Transverse colon (tissue), 4 donors: Measurements from ENCODE around the gene SLC18B1. TPM values are rescaled to one million over a fixed set of nuclear protein-coding genes. Genes with fewer than 3 reads are reported as not detected.
A peak's percentile ranks its signal among the peaks of the same experiment; 100 is the strongest.

Experiments
- DNase-seq: peaks from one replicate; pipeline ENCODE4 v3.0.0-alpha.2; 2019
- H3K27ac ChIP-seq, 4 donors: fragments of 200-600 bp; sonication (generic); 2 replicates each; pipeline ENCODE4 v1.5.1; 2016 to 2018; ENCODE audit warnings: inconsistent platforms in 4 of 4
- H3K27me3 ChIP-seq: fragments of 200-600 bp; sonication (generic); 2 replicates; pipeline ENCODE4 v1.5.1; 2017; ENCODE audit warnings: inconsistent platforms
- H3K36me3 ChIP-seq, 4 donors: fragments of 200-600 bp; sonication (generic); 2 replicates each; pipeline ENCODE4 v1.5.1; 2017 to 2019; ENCODE audit warnings: inconsistent platforms in 4 of 4
- H3K4me1 ChIP-seq, 4 donors: fragments of 200-600 bp; sonication (generic); 2 replicates each; pipeline ENCODE4 v1.5.1; 2017 to 2020; ENCODE audit warnings: inconsistent platforms in 4 of 4
- H3K4me3 ChIP-seq, 4 donors: fragments of 200-600 bp; sonication (generic); 1 replicate in 1 of 4; 2 replicates in 3 of 4; pipeline versions ENCODE4 v1.5.1 to v1.6.1; 2017 to 2019; ENCODE audit warnings: inconsistent platforms in 4 of 4
- H3K9me3 ChIP-seq, 2 donors: fragments of 200-600 bp; sonication (generic); 2 replicates each; pipeline ENCODE4 v1.5.1; 2017 to 2019; ENCODE audit warnings: inconsistent platforms in 2 of 2
- EP300 ChIP-seq: sonication (generic); formaldehyde crosslinking; IDR thresholded peaks from one replicate; pipeline ENCODE4 v1.6.1; 2017; ENCODE audit warnings: antibody characterized with exemption, low read depth
- POLR2A ChIP-seq: fragments of 450-650 bp; IDR thresholded peaks from one replicate; pipeline ENCODE4 v1.6.1; 2016; ENCODE audit warnings: antibody characterized with exemption, mild to moderate bottlenecking, moderate library complexity
- POLR2AphosphoS5 ChIP-seq, 3 donors: sonication (generic); formaldehyde crosslinking; IDR thresholded peaks; one replicate each; pipeline ENCODE4 v1.6.1; 2016; ENCODE audit warnings: antibody characterized with exemption in 3 of 3
- WGBS, 2 donors: methylation state at CpG; one replicate each; pipeline ENCODE4 v1.1.5; 2018; ENCODE audit warnings: low coverage in 1 of 2; 5-methylcytosine and 5-hydroxymethylcytosine counted together
- in situ Hi-C, 4 donors: fragments of 200-750 bp; cut with MboI; loops; one replicate each; pipeline versions ENCODE4 v1.15.0 to v1.15.1; 2017; ENCODE audit warnings: low sequenced_read_pairs in 3 of 4, low pct_ligation_motif_present in 1 of 4, low pct_unique_long_range_greater_than_20kb in 1 of 4
- intact Hi-C: fragments of 100-400 bp; cut with DNase I; formaldehyde crosslinking; loops from one replicate; pipeline ENCODE4 v1.15.1; 2023; ENCODE audit warnings: low total_unique reads
- total RNA-seq, 4 donors: library from RNA; depleted of rRNA; stranded (reverse); fragments of >200 nt; gene quantifications; one replicate each; pipeline ENCODE4 v1.1.0, GENCODE V29; 2016
- TF ChIP-seq, protein P1 (sequence below), 5 experiments: fragments of 200-600 bp in 3 of 5; fragments of 450-650 bp in 2 of 5; sonication (generic) in 3 of 5; IDR thresholded peaks; 1 replicate in 2 of 5; 2 replicates in 3 of 5; pipeline ENCODE4 v1.5.1; 2016 to 2017; ENCODE audit warnings: antibody characterized with exemption in 5 of 5, inconsistent platforms in 3 of 5, mild to moderate bottlenecking in 2 of 5, moderate library complexity in 1 of 5

SLC18B1 gene
- total RNA-seq: 10 to 100 TPM in 2 of 4 donors, 1 to 10 TPM in 2; 1.6 to 16.0 (median 10.3) TPM

DNA sequence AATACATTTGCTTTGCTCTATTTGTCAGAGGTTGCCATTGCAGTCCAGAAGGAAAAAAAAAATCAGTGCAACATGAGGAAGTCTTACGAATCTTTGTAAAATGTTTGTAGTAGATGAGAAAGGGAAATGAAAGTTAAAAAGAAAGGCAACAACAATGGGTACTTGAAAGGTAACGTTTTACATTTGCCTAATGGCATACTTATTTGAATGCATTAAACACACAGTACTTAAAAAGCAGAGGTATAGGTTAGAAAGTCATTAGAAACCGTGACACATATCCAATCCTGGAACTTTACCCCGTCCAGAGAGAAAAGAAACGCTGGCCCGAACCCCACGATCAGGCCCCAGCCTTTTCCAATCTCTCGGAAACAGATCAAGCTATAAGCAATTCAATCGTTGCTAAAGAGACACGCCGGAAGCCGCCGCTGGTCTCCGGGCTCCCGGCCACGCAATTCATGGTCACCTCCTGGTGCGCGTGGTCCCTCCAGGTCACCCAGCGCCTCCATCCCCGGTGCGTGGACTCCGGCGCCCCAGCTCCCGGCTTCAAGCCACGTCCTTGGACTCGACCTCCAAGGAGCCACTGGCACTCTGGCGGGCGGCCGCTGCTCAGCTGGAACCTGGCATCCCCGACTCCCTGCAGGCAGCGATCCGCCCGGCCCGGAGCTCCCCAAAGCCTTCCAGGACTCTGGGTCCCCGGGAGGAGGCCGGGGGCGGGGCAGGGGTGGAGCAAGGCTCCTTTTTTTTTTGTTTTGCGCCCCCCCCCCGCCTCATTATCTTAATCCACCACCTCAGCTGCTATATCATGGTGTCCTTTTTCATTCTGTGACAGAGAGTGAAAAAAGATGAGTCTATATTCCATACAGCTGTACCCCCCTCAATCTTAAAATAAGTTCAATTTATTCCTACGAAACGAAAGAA lies at the start of gene SLC18B1:
Gene SLC18B1, minus strand, starts transcription at position 687 of the 918 bp plus-strand sequence. Its CDS starts 181 bp downstream, at position 506.
- 0 to 1% methylated on average over 16 to 41 of the region's 41 CpGs for WGBS, 2 donors

DNA sequence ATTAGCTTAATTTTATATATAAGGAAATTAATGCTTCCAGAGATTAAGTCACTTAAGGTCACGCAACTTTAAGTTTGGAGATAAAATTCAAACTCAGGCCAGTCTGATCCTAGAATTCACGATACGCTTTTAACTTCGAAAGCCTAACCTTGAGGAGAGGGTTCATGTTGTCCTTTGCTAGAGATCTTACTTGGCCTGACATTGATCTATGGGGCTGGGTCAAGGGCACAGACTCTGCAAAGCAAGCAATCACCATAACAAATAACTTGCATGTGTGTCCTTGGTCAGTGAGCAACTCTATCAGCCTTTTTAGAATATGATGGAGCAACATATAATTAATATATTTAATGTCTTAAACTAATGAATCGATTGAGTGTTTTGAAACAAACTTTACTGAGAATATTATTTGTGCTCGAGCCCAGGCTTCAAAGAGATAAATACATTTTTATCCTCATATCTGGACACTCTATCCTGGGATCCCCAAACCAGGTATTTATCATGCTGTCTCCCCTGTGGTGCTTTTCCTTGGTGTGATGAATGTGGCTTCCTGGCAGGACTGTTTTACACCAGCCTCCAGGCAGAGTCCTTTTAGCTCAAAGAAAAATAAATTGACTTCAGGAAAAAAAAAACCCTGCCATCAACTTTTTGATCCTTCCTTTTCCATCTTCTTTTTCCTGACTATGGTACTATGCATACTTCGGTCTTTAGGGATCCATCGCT lies 45.0 kb upstream of the SLC18B1 start:
- TF ChIP-seq POLR2A: no peak
- TF ChIP-seq EP300: no peak
- no peak for TF ChIP-seq POLR2AphosphoS5 (IDR thresholded peaks at IDR 0.05)
- TF ChIP-seq, protein P1, sequence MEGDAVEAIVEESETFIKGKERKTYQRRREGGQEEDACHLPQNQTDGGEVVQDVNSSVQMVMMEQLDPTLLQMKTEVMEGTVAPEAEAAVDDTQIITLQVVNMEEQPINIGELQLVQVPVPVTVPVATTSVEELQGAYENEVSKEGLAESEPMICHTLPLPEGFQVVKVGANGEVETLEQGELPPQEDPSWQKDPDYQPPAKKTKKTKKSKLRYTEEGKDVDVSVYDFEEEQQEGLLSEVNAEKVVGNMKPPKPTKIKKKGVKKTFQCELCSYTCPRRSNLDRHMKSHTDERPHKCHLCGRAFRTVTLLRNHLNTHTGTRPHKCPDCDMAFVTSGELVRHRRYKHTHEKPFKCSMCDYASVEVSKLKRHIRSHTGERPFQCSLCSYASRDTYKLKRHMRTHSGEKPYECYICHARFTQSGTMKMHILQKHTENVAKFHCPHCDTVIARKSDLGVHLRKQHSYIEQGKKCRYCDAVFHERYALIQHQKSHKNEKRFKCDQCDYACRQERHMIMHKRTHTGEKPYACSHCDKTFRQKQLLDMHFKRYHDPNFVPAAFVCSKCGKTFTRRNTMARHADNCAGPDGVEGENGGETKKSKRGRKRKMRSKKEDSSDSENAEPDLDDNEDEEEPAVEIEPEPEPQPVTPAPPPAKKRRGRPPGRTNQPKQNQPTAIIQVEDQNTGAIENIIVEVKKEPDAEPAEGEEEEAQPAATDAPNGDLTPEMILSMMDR (IDR thresholded peaks at IDR 0.05): no peak
- Histone ChIP-seq H3K27me3 (no peaks in the 10 kb centered on the region), H3K27ac (no peak overlapping the region), H3K9me3 (no peaks in the 10 kb centered on the region), H3K4me3 (no peak overlapping the region), H3K4me1 (no peaks in the 10 kb centered on the region), H3K36me3 (no peaks in the 10 kb centered on the region)
- in situ Hi-C loops (no loop called here), intact Hi-C loops (no loop called here)
- 86 to 91% methylated on average over 8 of the region's 8 CpGs for WGBS, 2 donors
- no peak for DNase-seq

More for the DNA sequence above, at the start of gene SLC18B1:
- in situ Hi-C loops (loop anchor here in 1 of 4 donors (25.0 kb wide), 1 partner anchor 261 kb away; the partner anchor contains the start of gene TAAR9), intact Hi-C loops (no loop called here)
- DNase-seq: peak; percentile 68
- TF ChIP-seq POLR2AphosphoS5 (IDR thresholded peaks at IDR 0.05) (no peak), POLR2A (peak; percentile 26)
- no peaks in the 10 kb centered on the region for H3K27me3 ChIP-seq
- no peaks in the 10 kb centered on the region for H3K9me3 ChIP-seq
- peak within 1 kb of the TSS; percentile 50 to 91 (median 84) for H3K4me3 ChIP-seq
- H3K27ac ChIP-seq: no peak within 1 kb of the TSS
- peaks cover 0 to 5% (median 0%) of the 10 kb centered on the region in 4 donors for H3K36me3 ChIP-seq
- H3K4me1 ChIP-seq: peaks cover 0 to 9% (median 7%) of the 10 kb centered on the region in 4 donors

DNA sequence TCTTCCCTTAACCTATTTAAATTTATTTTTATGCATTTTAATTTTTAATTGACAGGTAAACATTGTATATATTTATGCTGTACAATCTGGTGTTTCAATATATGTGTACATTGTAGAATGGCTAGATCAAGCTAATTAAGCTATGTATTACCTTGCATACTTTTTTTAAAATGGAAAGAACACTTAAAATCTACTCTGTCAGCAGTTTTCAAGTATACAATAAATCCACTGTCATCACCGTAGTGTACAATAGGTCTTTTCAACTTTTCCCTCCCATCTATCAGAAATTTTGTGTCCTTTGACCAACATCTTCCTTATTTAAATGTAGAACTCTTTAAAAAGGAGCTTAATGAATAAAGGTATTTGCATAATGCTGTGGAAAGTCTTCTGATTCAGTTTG lies 43.5 kb upstream of the SLC18B1 start:
- no peaks in the 10 kb centered on the region for H3K4me1 ChIP-seq
- H3K36me3 ChIP-seq: no peaks in the 10 kb centered on the region
- in situ Hi-C loops (no loop called here), intact Hi-C loops (no loop called here)
- H3K9me3 ChIP-seq: no peaks in the 10 kb centered on the region
- no peak overlapping the region for H3K27ac ChIP-seq
- 58 to 59% methylated on average over 1 of the region's 1 CpG for WGBS, 2 donors
- no peak for DNase-seq
- no peak overlapping the region for H3K4me3 ChIP-seq
- no peak for TF ChIP-seq POLR2AphosphoS5 (IDR thresholded peaks at IDR 0.05)
- TF ChIP-seq, protein P1 (IDR thresholded peaks at IDR 0.05): no peak
- no peak for TF ChIP-seq EP300
- TF ChIP-seq POLR2A: no peak
- no peaks in the 10 kb centered on the region for H3K27me3 ChIP-seq

DNA sequence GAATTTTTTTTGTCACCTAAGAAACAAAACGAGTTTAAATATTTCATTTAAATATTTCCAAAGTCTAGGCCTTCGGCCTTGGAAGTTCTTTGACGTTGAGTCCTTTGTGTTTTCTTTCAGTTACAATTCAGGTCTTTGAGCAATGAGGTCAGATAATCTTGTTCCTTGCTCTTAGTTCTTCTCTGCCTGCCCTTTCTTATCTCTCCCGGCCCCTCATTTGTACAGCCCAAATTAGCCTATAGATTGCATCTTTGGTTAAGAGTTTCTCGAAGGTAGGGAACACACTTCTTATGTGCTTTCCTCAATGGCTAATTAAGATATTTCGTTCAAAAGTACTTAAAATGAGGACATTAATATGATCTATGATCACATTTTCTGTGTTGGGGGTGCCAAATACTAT lies 34.5 kb upstream of the SLC18B1 start:
- Histone ChIP-seq H3K27ac (no peak overlapping the region), H3K4me3 (no peak overlapping the region), H3K9me3 (no peaks in the 10 kb centered on the region), H3K27me3 (no peaks in the 10 kb centered on the region), H3K36me3 (no peaks in the 10 kb centered on the region), H3K4me1 (no peaks in the 10 kb centered on the region)
- DNase-seq: no peak
- intact Hi-C loops (no loop called here), in situ Hi-C loops (no loop called here)
- TF ChIP-seq, protein P1 (IDR thresholded peaks at IDR 0.05): no peak
- TF ChIP-seq POLR2AphosphoS5 (IDR thresholded peaks at IDR 0.05) (no peak), POLR2A (no peak), EP300 (no peak)
- WGBS, 2 donors: 86 to 90% methylated on average over 6 of the region's 6 CpGs
